Spleen (tissue), 7 donors: ENCODE data around the gene PAX6.

Experiments
- POLR2AphosphoS5 ChIP-seq, 3 donors: sonication (generic); formaldehyde crosslinking; IDR thresholded peaks; one replicate each; pipeline ENCODE4 v1.5.1; 2017; ENCODE audit warnings: antibody characterized with exemption in 3 of 3
- TF ChIP-seq, protein P1 (sequence below), 11 experiments: fragments of 200-600 bp in 7 of 11; fragments of 450-650 bp in 4 of 11; sonication (generic) in 4 of 11; IDR thresholded peaks in 8 of 11; conservative IDR thresholded peaks in 3 of 11; 1 replicate in 7 of 11; 2 replicates in 4 of 11; pipeline versions ENCODE4 v1.4.0 to v1.8.0; 2016 to 2021; ENCODE audit warnings: antibody characterized with exemption in 11 of 11, inconsistent platforms in 4 of 11, mild to moderate bottlenecking in 1 of 11
- donor health status: DM: no; HTN: no; CAD: no; lungs with moderate emphysema.
- donor health status: DM: no; HTN: no; CAD: no.
- donor health status: DM: no; HTN: no; CAD: no.

DNA sequence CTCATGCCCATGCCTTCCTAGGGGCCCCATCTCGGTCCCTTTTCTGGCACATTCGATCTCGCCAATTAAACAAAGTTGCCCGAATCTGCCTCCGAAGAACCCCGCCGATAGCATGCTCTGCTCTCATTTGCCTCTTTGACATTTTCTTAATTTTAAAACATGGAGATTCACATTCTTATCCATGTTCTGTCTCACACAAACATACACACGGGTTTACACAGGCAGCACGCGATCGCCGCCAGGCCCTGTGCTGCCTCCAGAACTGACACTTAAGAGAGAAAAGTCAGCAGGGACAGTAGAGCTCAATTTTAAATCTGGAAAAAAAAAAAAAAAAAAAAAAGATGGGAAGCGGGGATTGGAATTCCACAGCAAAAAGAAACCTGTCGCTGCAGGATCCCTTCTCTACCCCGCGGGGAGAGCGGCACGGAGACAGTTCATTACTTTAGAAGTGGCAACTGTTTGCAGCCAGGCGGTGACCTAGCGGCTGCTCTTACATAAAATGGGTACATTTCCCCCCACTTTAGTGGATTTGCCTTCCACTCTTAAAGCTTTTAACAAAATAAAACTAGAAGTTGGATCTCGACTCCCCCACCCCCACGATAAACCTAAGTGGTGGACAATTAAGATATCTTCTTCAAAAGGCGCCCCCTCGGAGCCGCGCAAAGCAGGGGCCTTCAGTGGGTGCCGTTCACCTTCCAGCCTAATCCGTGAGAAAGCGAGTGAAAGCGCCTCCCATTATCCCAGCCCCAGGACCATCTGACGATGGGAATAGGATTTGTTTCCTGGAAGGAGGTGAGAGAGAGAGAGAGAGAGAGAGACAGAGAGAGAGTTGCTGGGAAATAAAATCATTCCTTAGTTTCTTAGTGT is 13.7 kb downstream of the PAX6 start:
- TF ChIP-seq, protein P1, sequence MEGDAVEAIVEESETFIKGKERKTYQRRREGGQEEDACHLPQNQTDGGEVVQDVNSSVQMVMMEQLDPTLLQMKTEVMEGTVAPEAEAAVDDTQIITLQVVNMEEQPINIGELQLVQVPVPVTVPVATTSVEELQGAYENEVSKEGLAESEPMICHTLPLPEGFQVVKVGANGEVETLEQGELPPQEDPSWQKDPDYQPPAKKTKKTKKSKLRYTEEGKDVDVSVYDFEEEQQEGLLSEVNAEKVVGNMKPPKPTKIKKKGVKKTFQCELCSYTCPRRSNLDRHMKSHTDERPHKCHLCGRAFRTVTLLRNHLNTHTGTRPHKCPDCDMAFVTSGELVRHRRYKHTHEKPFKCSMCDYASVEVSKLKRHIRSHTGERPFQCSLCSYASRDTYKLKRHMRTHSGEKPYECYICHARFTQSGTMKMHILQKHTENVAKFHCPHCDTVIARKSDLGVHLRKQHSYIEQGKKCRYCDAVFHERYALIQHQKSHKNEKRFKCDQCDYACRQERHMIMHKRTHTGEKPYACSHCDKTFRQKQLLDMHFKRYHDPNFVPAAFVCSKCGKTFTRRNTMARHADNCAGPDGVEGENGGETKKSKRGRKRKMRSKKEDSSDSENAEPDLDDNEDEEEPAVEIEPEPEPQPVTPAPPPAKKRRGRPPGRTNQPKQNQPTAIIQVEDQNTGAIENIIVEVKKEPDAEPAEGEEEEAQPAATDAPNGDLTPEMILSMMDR (IDR thresholded peaks at IDR 0.05 in 8 of 11, conservative IDR thresholded peaks at IDR 0.05 in 3 of 11): no peak
- no peak for TF ChIP-seq POLR2AphosphoS5 (IDR thresholded peaks at IDR 0.05)
